Activated naive CD8-positive, alpha-beta T cell treated with anti-CD3 and anti-CD28 coated beads, Interleukin-2, amount 50 U/mL, for 16 hours (primary cell): ENCODE results near the gene REM1.
"Not testable (repeated sequence)": the region's sequence is repeated elsewhere in the genome, so short reads cannot be mapped to it uniquely, and the experiment has no call there.

Source experiments
- DNase-seq: peaks from one replicate; pipeline ENCODE4 v3.0.0-alpha.2; 2020; ENCODE audit warnings: low read depth, low spot score

REM1 gene

GRCh38 chr20:31474758-31475427 lies at the start of gene REM1, which contains the start of gene DEFB124:
Gene REM1 (plus strand): TSS chr20:31475288. CDS start chr20:31476446, 1,158 bp downstream.
Gene DEFB124 (minus strand): TSS chr20:31475127. CDS start chr20:31473013, 2,114 bp downstream.
- DNase-seq: no peak

- DNase-seq: no peak
Measured at GRCh38 chr20:31425797-31426196, 49.3 kb upstream of the REM1 start.

DNA sequence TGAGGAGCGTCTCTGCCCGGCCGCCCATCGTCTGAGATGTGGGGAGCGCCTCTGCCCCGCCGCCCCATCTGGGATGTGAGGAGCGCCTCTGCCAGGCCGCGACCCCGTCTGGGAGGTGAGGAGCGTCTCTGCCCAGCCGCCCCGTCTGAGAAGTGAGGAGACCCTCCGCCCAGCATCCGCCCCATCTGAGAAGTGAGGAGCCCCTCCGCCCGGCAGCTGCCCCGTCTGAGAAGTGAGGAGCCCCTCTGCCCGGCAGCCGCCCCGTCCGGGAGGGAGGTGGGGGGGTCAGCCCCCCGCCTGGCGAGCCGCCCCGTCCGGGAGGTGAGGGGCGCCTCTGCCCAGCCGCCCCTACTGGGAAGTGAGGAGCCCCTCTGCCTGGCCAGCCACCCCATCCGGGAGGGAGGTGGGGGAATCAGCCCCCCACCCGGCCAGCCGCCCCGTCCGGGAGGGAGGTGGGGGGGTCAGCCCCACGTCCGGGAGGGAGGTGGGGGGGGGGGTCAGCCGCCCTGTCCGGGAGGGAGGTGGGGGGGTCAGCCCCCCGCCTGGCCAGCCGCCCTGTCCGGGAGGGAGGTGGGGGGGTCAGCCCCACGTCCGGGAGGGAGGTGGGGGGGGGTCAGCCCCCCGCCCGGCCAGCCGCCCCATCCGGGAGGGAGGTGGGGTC lies 48.1 kb upstream of the REM1 start:
- not testable (repeated sequence) for DNase-seq

GRCh38 chr20:31427576-31427975 lies 47.5 kb upstream of the REM1 start:
- DNase-seq: not testable (repeated sequence)

GRCh38 chr20:31430568-31431115 lies 44.4 kb upstream of the REM1 start:
- DNase-seq: no peak

DNA sequence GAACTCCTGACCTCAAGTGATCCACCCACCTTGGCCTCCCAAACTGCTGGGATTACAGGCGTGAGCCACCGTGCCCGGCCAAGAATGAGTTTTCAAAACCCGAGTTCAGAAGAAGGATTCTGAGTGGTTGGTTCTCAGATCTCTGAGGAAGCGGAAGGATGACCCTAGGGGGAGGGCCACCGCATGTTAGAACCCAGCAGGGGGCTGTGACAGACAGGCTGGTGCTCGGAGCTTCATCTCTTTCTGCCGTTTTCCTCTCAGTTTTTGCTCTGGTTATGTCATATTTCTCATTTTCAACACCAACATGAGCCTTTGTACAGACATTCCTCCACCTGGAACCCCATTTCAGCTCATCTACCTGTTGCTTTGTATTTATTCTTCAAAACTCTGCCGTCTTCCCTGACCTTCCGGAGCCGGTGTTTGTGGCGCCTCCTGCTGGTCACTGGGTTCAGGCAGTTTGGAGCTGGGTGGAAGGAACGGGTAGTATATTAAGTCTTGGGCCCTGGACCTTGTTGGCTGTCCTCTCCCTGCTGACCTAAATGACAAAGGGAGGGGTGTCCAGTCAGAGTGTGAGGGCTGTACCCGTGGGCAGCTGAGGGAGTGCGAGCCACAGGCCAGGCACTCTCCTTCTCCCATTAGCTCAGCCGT lies 35.0 kb upstream of the REM1 start, which contains the start of gene DEFB123:
Gene DEFB123, plus strand, starts transcription at position 621 of the 648 bp plus-strand sequence. CDS start 67 bp downstream, outside the sequence.
- no peak for DNase-seq

GRCh38 chr20:31446084-31446819 lies 28.8 kb upstream of the REM1 start:
- DNase-seq: no peak

DNA sequence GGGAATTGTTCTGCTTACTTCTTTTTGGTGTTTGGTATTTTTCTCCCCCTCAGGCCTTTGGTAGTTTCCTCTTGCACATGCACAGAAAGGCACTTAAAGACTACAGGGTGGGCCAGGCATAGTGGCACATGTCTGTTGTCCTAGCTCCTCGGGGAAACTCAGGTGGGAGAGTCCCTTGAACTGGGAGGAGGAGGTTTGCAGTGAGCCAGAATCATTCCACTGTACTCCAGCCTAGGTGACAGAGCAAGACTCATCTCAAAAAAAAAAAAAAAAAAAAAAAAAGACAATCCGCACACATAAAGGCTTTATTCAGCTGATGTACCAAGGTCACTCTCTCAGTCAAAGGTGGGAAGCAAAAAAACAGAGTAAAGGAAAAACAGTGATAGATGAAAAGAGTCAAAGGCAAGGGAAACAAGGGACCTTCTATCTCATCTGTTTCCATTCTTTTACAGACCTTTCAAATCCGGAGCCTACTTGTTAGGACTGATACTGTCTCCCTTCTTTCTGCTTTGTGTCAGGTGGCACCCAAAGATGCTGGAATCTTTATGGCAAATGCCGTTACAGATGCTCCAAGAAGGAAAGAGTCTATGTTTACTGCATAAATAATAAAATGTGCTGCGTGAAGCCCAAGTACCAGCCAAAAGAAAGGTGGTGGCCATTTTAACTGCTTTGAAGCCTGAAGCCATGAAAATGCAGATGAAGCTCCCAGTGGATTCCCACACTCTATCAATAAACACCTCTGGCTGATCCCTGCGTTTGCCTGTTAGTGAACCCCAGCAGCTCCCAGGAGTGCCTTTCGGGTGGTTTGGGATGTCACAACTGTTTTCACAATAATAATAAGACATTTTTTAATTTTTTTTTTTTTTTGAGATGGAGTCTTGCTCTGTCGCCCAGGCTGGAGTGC lies 25.3 kb upstream of the REM1 start:
- no peak for DNase-seq

DNA sequence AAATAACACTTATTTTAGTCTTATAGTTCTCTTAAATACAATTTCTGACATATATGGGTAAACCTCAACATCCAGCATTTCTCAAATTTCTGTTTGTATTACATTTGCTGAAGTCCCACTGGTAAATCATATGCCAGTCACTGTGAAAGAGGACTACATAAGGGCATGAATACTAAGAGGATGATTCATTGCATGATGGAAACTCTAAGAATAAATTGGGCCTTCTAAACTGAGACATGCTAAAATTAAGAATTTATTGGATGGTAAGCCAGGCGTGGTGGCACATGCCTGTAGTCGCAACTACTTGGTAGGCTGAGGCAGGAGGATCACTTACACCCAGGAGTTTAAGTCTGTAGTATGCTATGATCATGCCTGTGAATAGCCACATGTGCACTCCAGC lies 22.5 kb upstream of the REM1 start:
- no peak for DNase-seq

DNA sequence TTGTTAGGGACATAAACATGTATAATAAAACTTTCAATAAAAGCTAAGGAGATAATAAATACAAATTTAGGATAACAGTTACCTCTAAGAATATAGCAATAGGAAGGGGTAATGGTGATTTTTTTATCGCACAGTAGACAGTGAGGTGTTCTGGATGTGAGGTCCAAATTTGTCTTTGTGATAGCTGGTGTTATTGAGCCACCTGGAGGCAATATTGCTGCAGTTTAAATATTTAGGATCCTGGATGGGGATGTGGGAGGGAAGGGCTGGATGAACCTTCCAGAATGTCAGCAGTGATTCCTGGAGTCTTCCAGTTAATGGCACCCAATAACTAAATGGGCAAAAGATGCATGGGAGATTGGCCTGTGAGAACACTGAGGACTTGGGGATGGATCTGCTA lies 20.7 kb upstream of the REM1 start:
- DNase-seq: no peak

DNA sequence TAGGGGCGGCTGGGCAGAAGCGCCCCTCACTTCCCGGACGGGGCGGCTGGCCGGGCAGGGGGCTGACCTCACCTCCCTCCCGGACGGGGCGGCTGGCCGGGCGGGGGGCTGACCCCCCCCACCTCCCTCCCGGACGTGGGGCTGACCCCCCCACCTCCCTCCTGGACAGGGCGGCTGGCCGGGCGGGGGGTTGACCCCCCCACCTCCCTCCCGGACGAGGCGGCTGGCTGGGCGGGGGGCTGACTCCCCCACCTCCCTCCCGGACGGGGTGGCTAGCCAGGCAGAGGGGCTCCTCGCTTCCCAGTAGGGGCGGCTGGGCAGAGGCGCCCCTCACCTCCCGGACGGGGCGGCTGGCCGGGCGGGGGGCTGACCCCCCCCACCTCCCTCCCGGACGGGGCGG lies 4.1 kb upstream of the REM1 start:
- not testable (repeated sequence) for DNase-seq

DNA sequence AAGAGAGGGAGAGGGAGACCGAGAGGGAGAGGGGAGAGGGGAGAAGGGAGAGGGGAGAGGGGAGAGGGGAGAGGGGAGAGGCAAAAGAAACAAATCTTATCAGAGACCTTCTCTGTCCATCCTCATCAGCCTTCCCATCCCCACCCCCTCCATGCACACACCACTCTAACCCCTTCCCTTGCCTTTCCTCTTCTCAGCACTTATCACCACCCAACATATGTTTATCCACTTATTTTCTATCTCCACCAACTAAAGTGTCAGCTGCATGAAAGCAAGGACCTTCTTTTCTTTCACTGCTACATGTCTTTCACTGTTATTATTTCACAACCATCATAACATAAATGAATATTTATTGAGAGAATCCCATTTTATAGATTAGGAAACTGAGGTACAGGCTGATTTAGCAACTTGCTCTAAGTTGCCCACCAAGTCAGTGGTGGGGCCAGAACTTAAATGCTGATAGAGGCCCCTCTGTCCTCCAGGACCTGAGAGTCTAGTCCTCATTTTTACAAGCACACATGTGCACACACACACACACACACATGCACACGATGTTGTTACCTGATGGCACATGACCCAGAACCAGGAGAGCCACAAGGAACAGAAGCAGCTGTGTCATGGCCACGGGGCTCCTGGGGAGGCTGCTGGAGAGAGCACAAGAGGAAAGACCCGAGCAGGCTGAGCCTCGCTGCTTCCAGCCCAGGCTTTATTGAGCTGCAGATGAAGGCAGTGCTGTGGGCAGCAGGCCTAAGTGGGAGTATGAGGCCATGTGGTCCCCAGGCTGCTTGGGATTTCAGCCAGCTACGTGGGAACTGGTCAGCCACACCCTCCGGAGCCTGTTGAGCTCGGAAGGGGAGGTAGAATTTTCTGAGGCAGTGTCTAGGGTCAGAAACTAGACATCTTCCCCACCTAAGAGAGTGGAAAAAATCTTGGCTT lies 2.4 kb upstream of the REM1 start:
- DNase-seq: no peak

- DNase-seq: no peak
Measured at GRCh38 chr20:31473331-31474096, 1.6 kb upstream of the REM1 start.

- no peak for DNase-seq
Measured at GRCh38 chr20:31474097-31474436, 1.0 kb upstream of the REM1 start.

DNA sequence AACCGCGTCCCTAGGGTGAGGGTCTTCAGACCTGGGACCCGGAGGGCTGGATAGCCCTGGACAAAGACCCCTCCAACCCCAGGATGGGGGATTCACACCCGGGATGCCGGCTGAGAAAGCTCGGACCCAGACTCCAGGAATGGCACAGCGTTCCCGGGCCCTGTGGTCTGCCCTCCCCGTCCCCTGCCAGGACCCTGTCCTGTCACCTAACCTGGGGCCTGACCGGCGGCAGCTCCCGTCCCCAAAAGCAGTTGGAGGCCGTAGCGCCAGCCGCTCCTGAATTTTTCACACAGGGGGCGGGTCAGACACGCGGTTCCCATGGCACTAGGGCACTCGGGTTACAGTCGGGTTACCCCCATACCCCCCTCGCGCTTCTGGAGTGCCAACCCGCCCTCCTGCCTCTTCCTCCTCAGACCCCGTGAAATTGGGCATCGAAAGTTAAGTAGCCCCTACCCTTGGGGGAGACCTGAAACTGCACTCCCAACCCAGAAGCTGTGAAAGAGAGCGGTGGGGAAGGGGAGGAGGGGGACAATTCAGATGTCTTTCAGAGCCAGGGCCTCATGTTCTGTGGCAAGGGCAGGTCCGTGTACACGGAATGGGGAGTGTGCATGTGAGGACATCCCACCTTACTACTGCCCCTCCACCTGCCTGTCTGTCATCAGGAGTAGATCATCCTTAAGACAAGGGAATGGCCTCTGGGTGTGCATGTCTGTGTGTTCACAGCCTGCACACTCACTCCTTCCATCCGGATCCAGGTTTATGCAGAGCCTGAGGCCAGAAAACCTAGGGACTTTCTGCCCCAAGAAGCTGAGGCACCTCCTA lies 595 bp downstream of the REM1 start:
- DNase-seq: no peak

DNA sequence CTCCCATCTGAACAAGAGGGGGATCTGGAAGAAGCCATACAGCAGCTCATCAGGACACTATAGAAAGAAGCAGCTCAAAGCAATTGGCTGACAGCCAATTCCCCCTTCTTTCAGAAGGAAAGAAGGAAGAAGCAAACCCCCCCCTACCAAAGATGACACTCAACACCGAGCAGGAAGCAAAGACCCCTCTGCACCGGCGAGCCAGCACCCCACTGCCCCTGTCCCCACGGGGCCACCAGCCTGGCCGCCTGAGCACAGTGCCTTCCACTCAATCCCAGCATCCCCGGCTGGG lies 1.2 kb downstream of the REM1 start:
- no peak for DNase-seq

GRCh38 chr20:31476643-31477215 lies 1.6 kb downstream of the REM1 start:
- DNase-seq: no peak

GRCh38 chr20:31484001-31484400 lies 8.9 kb downstream of the REM1 start:
- no peak for DNase-seq
